ENCODE data around the gene DZANK1.
"Not testable (repeated sequence)": the region's sequence is repeated elsewhere in the genome, so short reads cannot be mapped to it uniquely, and the experiment has no call there.

The DZANK1 gene

DNA sequence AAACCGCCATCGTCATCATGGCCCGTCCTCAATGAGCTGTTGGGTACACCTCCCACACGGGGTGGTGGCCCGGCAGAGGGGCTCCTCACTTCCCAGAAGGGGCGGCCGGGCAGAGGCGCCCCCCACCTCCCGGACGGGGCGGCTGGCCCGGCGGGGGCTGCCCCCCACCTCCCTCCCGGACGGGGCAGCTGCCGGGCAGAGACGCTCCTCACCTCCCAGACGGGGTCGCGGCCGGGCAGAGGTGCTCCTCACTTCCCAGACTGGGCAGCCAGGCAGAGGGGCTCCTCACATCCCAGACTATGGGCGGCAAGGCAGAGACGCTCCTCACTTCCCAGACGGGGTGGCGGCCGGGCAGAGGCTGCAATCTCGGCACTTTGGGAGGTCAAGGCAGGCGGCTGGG lies 91.3 kb downstream of the DZANK1 start:
- not testable (repeated sequence) for DNase-seq (ENCODE audit: low spot score)

DNA sequence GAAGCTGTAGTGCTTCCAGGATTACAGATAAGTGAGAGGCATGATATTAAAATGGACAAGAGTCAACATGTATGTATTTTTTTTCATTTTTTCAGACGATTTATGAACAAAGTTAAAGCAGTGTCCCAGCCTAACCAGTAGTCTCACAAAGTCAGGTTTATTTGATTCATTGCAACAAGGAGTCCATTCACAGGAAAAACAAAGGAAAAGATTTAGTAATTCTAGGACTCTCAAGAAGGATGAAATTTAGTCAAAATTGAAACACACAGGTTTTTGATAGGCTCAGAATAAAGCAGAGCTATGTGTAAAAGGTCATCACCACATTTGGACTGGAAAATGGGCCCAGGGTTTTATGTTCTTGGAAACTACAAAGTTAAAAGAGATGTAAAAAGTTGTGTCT lies 94.5 kb downstream of the DZANK1 start:
- no peak for DNase-seq (ENCODE audit: low spot score)

DNA sequence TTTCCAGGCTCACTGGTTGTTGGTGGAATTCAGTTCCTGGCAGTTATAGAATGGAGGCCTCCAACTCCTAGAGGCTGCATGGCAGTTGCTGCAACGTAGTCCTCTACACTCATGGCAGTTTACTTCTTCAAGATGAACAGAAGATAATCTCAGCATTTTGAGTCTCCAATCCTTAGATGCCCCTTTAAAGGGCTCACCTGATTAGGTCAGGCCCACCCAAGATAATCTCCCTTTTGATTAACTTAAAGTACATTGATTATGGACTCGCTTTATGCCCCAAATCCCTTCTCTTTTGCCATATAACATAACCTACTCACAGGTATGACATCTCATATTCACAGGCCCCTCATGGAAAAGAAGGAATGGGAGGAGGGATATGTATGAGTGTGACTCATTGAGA lies 102.1 kb downstream of the DZANK1 start:
- no peak for DNase-seq (ENCODE audit: low spot score)

DNA sequence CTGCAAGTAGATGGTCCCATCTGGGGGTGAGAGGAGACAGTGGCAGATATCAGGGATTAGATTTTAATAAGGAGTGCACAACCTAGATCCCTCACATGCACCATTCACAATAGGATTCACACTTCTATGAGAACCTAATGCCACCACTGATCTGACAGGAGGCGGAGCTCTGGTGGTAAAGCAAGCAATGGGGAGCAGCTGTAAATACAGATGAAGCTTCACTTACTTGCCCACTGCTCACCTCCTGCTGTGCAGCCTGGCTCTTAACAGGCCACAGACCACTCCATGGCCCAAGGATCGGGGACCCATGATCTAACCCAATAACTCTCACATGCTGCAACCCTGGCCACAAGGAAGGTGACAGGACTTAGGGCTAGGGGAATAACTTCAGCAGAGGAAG lies 103.1 kb downstream of the DZANK1 start:
- no peak for DNase-seq (ENCODE audit: low spot score)

DNA sequence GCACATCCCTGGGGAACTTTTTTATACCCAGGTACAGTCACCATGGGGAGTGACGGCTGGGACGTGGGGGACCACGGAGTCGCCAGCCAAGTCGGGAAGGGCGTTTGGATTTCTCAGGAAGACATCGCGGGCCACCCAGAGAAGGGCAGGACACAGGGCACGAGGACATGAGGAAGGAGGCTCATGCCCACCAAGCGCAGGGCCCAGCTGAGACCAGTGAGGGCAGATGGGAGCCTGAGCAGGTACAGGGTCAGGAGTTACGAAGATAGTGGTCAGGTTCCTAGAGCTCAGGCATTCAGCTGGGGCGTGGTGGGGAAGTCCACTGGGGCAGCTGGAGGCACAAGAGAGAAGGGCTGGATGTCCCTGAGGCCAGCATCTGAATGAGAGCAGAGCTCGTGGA lies 103.9 kb downstream of the DZANK1 start:
- DNase-seq (ENCODE audit: low spot score), result no peak

DNA sequence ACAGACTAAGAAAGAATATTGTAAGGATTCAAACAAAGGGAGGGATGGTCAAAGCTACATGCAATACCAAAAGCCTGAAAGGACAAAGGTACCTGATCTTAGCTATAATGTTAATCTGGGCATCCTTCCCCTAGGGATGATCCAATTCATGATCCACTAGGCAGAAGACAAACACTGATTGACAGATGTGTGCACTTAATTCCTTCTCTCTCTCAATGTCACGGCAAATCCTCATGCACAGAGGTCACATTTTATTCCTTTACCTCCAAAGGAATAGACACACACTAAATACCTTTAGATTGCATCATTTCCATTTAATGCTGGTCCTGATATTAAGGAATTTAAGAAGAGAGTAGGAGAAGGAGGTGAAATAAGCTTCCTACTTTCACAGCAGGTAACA lies 105.2 kb downstream of the DZANK1 start:
- DNase-seq (ENCODE audit: low spot score), result no peak

DNA sequence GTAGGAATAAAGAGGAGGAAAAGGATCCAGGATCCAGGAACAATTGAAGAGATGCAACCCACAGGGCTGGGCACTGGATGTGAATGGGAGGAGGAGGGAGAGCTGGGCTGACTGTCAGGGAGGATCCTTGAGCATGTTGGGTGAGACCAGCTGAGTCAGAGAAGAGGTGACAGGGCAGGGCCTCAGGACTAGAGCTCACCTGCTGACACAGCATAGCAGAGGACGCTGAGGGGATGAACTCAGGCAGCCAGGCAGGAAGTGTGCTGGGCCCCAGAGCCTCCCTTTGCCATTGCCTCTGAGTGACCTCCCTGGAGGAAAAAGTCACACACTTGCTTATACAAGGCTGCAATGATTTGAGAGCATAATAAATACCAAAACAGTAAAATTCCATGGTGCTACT lies 106.2 kb downstream of the DZANK1 start:
- no peak for DNase-seq (ENCODE audit: low spot score)

DNA sequence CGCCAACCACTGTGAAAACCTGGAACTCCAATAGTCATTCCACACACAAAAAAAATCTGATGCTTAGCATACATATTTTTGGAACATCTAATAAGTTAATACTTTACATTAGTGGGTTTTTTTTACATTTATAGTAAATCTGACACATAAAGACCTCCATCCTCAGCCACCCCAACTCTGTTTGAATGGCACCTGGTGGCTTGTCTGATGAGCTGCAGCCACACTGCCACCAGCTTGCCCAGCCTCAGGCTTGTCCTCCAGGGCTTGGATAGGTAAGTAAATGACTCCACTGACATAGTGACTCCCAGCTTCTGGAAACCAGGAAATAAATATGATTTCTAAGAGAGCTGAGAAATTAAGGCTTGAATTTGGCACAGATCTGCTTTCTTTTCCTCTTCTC lies 107.0 kb downstream of the DZANK1 start:
- no peak for DNase-seq (ENCODE audit: low spot score)

DNA sequence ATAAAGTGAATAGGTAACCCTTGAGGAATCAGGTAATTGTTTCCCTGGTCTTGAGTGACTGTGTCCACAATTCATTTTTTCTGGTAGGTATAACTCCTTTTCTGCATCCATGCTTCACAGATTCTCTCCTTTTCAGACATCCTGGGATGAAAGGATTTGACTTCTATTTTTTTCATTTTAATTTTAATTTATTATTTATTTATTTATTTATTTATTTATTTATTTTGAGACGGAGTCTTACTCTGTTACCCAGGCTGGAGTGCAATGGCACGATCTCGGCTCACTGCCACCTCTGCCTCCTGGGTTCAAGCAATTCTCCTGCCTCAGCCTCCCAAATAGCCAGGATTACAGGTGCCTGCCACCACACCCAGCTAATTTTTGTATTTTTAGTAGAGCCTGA lies 117.1 kb downstream of the DZANK1 start:
- DNase-seq (ENCODE audit: low spot score), result not testable (repeated sequence)
